PC-3 (cell line): ENCODE data around the gene C16orf95. TPM values are rescaled to one million over a fixed set of nuclear protein-coding genes. Genes with fewer than 3 reads are reported as not detected.

Source experiments
- ATAC-seq: fragments of 200-7000 bp; cut with Tn5 transposase; 2 replicates; pipeline ENCODE4 v1.9.1; 2020; ENCODE audit warnings: mild to moderate bottlenecking, moderate library complexity
- BruUV-seq: library from RNA; stranded (reverse); fragments of 400-500 nt; replicated peaks from 2 replicates; lab custom pipeline; 2021; lab: Mats Ljungman, UMichigan
- CTCF ChIA-PET: fragments of 300-600 bp; sonication (Branson Sonifier 250); formaldehyde crosslinking; loops from one replicate; lab custom pipeline; 2022; ENCODE audit warnings: antibody characterized with exemption; lab: Charles Lee
- POLR2A ChIA-PET: fragments of 300-600 bp; sonication (Branson Sonifier 250); formaldehyde crosslinking; loops from one replicate; lab custom pipeline; 2022; ENCODE audit warnings: antibody characterized with exemption; ENCODE audit not compliant: unreplicated experiment; lab: Charles Lee
- DNase-seq: peaks from one replicate; pipeline ENCODE4 v3.0.0-alpha.2; 2015
- H2AFZ ChIP-seq: fragments of 300-600 bp; sonication (generic); 2 replicates; pipeline ENCODE4 v1.6.0; 2016; ENCODE audit warnings: antibody characterized with exemption, low read length
- H3F3A ChIP-seq: fragments of 300-600 bp; sonication (generic); one replicate; pipeline ENCODE4 v1.6.0; 2017; ENCODE audit warnings: antibody characterized with exemption, low read length, control low read depth, mild to moderate bottlenecking; ENCODE audit not compliant: unreplicated experiment
- H3K27ac ChIP-seq: fragments of 300-600 bp; sonication (generic); 2 replicates; pipeline ENCODE4 v1.5.1; 2016; ENCODE audit warnings: mild to moderate bottlenecking, low read length
- H3K27me3 ChIP-seq: fragments of 300-600 bp; sonication (generic); 2 replicates; pipeline ENCODE4 v1.6.1; 2016; ENCODE audit warnings: low read length, mixed read lengths
- H3K36me3 ChIP-seq: fragments of 300-600 bp; sonication (generic); 2 replicates; pipeline ENCODE4 v1.6.1; 2016; ENCODE audit warnings: low read depth, mixed run types, low read length, mixed read lengths
- H3K4me1 ChIP-seq: fragments of 300-600 bp; sonication (generic); 2 replicates; pipeline ENCODE4 v1.5.1; 2016; ENCODE audit warnings: low read length; ENCODE audit not compliant: insufficient read depth
- H3K4me2 ChIP-seq: fragments of 300-600 bp; sonication (generic); 2 replicates; pipeline ENCODE4 v1.6.0; 2016; ENCODE audit warnings: low read length
- H3K4me3 ChIP-seq: fragments of 300-600 bp; sonication (generic); 2 replicates; pipeline ENCODE4 v1.5.1; 2016; ENCODE audit warnings: mild to moderate bottlenecking, low read length, mixed read lengths
- H3K79me2 ChIP-seq: fragments of 300-600 bp; sonication (generic); 2 replicates; pipeline ENCODE4 v1.6.1; 2017; ENCODE audit warnings: low read length, mixed read lengths
- H3K9ac ChIP-seq: fragments of 300-600 bp; sonication (generic); 2 replicates; pipeline ENCODE4 v1.6.0; 2016; ENCODE audit warnings: mild to moderate bottlenecking, low read length
- H3K9me2 ChIP-seq: fragments of 300-600 bp; sonication (generic); replicated peaks from 2 replicates; pipeline ENCODE4 v1.6.1; 2016; ENCODE audit warnings: mixed run types, low read length, mixed read lengths
- H3K9me3 ChIP-seq: fragments of 300-600 bp; sonication (generic); 2 replicates; pipeline ENCODE4 v1.6.1; 2016; ENCODE audit warnings: low read length, mixed read lengths
- H4K20me1 ChIP-seq: fragments of 300-600 bp; sonication (generic); 2 replicates; pipeline ENCODE4 v1.6.1; 2016; ENCODE audit warnings: low read length, mixed read lengths
- EZH2 ChIP-seq: fragments of 300-600 bp; sonication (generic); IDR thresholded peaks from one replicate; pipeline ENCODE4 v1.6.1; 2017; ENCODE audit warnings: antibody characterized with exemption, mild to moderate bottlenecking, low read length; ENCODE audit not compliant: unreplicated experiment
- EZH2phosphoT487 ChIP-seq: fragments of 300-600 bp; sonication (generic); IDR thresholded peaks from 2 replicates; pipeline ENCODE4 v1.6.1; 2018; ENCODE audit warnings: mild to moderate bottlenecking, antibody characterized with exemption, low read length, borderline replicate concordance
- intact Hi-C: fragments of 100-400 bp; cut with micrococcal nuclease; formaldehyde crosslinking; loops from 2 replicates; pipeline ENCODE4 v1.9.0; 2023
- total RNA-seq: library from RNA; depleted of rRNA; stranded (reverse); fragments of >200 nt; gene quantifications from 2 replicates; pipeline ENCODE4 v1.2.3, GENCODE V29; 2014
- TF ChIP-seq, protein P1 (sequence below): fragments of 300-600 bp; sonication (generic); conservative IDR thresholded peaks from 2 replicates; pipeline ENCODE4 v1.5.1; 2017; ENCODE audit warnings: antibody characterized with exemption, low read depth, mild to moderate bottlenecking, low read length

Gene C16orf95
- total RNA-seq, 1 experiment from 2014 or later, result 2.4 TPM

DNA sequence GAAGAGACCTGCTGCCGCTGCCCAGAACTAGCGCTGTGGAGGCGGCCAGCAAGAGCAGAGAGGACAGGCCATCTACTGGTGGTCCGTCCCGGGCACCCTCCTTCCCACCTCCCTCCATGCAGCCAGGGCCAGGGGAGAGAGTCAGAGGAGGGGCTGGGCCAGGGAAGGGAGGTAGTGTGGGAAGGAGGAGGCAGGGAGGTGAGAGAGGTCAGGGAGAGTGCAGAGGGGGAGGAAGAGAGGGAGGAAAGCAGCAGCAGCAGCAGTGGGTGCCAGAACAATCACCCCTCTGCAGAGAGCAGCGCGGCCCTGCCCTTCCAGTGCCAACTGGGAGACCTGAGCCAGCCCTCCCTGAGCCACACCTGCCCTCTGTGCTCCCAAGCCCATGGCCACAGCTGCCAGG lies 6.6 kb downstream of the C16orf95 start:
- POLR2A ChIA-PET, result no interaction called here

DNA sequence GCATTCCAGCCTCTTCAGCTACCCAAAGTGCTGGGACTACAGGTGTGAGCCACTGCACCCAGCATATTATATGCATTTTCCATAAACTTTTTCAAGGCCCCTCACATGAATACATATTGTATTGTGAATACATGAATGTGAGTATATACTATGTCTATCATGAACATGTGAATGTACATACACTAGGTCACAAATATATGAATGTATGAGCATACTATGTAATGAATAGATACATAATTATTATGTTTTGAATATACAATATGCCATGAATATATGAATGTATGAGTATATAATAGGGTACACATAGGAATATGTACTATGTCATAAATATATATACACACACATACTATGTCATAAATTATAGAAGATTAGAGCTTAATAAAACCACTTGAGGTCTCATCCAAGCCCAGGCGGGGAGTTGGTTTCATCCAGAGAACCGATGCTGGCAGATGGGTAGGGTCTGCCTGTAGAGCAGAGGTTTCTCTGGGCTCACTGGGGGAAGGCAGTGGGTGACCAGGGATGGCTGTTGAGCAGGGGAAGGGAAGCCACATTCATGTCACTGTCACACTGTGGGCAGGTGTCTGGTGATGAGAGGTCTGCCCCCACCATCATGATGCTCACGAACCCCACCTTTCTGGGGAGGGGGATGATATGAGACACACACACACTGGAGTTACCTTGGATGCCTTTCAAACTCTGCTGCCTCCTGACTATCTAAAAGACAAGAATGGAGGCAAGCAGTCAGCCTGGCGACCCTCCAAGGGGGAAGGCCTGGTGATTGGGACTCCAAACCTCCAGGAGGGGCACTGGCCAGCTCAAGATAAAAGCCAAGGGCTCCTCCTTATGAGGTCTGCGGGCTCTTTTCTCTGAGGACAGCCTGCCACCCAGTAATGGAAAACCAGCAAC lies 7.3 kb downstream of the C16orf95 start:
- TF ChIP-seq, protein P1, sequence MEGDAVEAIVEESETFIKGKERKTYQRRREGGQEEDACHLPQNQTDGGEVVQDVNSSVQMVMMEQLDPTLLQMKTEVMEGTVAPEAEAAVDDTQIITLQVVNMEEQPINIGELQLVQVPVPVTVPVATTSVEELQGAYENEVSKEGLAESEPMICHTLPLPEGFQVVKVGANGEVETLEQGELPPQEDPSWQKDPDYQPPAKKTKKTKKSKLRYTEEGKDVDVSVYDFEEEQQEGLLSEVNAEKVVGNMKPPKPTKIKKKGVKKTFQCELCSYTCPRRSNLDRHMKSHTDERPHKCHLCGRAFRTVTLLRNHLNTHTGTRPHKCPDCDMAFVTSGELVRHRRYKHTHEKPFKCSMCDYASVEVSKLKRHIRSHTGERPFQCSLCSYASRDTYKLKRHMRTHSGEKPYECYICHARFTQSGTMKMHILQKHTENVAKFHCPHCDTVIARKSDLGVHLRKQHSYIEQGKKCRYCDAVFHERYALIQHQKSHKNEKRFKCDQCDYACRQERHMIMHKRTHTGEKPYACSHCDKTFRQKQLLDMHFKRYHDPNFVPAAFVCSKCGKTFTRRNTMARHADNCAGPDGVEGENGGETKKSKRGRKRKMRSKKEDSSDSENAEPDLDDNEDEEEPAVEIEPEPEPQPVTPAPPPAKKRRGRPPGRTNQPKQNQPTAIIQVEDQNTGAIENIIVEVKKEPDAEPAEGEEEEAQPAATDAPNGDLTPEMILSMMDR, result no peak
- no peak for TF ChIP-seq EZH2
- TF ChIP-seq EZH2phosphoT487, result no peak
- DNase-seq, result no peak
- intact Hi-C loops, result no loop called here
- ChIA-PET POLR2A (no interaction called here), CTCF (no interaction called here)
- H3K79me2 ChIP-seq, result no peaks in the 10 kb centered on the region
- ATAC-seq, result no peak
- no peak overlapping the region for H3K27ac ChIP-seq
- no peaks in the 10 kb centered on the region for H3K9me2 ChIP-seq
- no peaks in the 10 kb centered on the region for H4K20me1 ChIP-seq
- no peak overlapping the region for H3K4me2 ChIP-seq
- no peaks in the 10 kb centered on the region for H3K9me3 ChIP-seq
- no peaks in the 10 kb centered on the region for H3K36me3 ChIP-seq
- no peaks in the 10 kb centered on the region for H3F3A ChIP-seq
- no peaks in the 10 kb centered on the region for H3K4me1 ChIP-seq
- no peaks in the 10 kb centered on the region for H3K27me3 ChIP-seq
- no peak overlapping the region for H2AFZ ChIP-seq
- no peak overlapping the region for H3K4me3 ChIP-seq
- BruUV-seq, result no TSS peak
- H3K9ac ChIP-seq, result no peak overlapping the region

More for the DNA sequence above, 6.6 kb downstream of the C16orf95 start:
- Histone ChIP-seq H3K27ac (no peak overlapping the region), H3K9me2 (no peaks in the 10 kb centered on the region), H4K20me1 (no peaks in the 10 kb centered on the region), H3K4me3 (no peak overlapping the region), H3F3A (no peaks in the 10 kb centered on the region), H3K79me2 (no peaks in the 10 kb centered on the region), H3K9ac (no peak overlapping the region), H3K27me3 (no peaks in the 10 kb centered on the region), H3K36me3 (no peaks in the 10 kb centered on the region), H3K9me3 (no peaks in the 10 kb centered on the region), H3K4me2 (no peak overlapping the region), H2AFZ (no peak overlapping the region), H3K4me1 (no peaks in the 10 kb centered on the region)
- intact Hi-C loops, result no loop called here
- TF ChIP-seq EZH2 (no peak), EZH2phosphoT487 (no peak)
- TF ChIP-seq, protein P1, result no peak
- BruUV-seq, result no TSS peak
- DNase-seq (no peak), ATAC-seq (no peak)
- CTCF ChIA-PET, result no interaction called here

DNA sequence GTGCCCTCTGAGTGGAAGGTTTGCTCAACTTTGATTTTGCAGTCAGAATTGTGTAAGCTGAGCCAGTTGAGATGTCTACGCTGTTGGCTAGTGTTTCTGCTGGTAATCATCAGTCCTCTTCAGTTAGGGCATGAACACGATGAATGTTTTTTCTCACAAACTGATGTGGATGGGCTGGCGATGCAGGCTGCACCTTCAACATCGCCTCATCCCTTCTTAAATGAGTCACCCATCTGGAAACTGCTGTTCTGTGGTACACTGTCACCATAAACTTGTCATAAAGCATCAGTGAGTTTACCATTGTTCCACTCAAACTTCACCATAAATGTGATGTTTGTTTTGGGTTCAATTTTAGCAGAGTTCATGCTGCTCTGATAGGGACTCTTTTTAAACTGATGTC lies 8.4 kb downstream of the C16orf95 start:
- BruUV-seq, result no TSS peak
- Histone ChIP-seq H4K20me1 (no peaks in the 10 kb centered on the region), H3K79me2 (no peaks in the 10 kb centered on the region), H3K9me3 (no peaks in the 10 kb centered on the region), H3K27ac (no peak overlapping the region), H3K36me3 (no peaks in the 10 kb centered on the region), H3K9me2 (no peaks in the 10 kb centered on the region), H3K27me3 (no peaks in the 10 kb centered on the region), H3K4me1 (no peaks in the 10 kb centered on the region), H3F3A (no peaks in the 10 kb centered on the region), H3K9ac (no peak overlapping the region), H3K4me3 (no peak overlapping the region), H3K4me2 (no peak overlapping the region), H2AFZ (no peak overlapping the region)
- TF ChIP-seq EZH2phosphoT487, result no peak
- TF ChIP-seq EZH2, result no peak
- TF ChIP-seq, protein P1, result no peak
- ATAC-seq (no peak), DNase-seq (no peak)
- intact Hi-C loops, result no loop called here
- POLR2A ChIA-PET, result no interaction called here
- CTCF ChIA-PET, result no interaction called here
